Uterus (tissue), 2 donors: ENCODE results near the gene RAI1.

Source experiments
- POLR2A ChIP-seq, 2 donors: fragments of 450-650 bp; IDR thresholded peaks; one replicate each; pipeline ENCODE4 v1.6.1; 2016; ENCODE audit warnings: antibody characterized with exemption in 2 of 2, mild to moderate bottlenecking in 1 of 2, moderate library complexity in 1 of 2
- TF ChIP-seq, protein P1 (sequence below), 4 experiments: fragments of 200-600 bp in 2 of 4; fragments of 450-650 bp in 2 of 4; sonication (generic) in 2 of 4; IDR thresholded peaks; one replicate each; pipeline ENCODE4 v1.5.1; 2016 to 2019; ENCODE audit warnings: antibody characterized with exemption in 4 of 4, mild to moderate bottlenecking in 2 of 4, moderate library complexity in 1 of 4

DNA sequence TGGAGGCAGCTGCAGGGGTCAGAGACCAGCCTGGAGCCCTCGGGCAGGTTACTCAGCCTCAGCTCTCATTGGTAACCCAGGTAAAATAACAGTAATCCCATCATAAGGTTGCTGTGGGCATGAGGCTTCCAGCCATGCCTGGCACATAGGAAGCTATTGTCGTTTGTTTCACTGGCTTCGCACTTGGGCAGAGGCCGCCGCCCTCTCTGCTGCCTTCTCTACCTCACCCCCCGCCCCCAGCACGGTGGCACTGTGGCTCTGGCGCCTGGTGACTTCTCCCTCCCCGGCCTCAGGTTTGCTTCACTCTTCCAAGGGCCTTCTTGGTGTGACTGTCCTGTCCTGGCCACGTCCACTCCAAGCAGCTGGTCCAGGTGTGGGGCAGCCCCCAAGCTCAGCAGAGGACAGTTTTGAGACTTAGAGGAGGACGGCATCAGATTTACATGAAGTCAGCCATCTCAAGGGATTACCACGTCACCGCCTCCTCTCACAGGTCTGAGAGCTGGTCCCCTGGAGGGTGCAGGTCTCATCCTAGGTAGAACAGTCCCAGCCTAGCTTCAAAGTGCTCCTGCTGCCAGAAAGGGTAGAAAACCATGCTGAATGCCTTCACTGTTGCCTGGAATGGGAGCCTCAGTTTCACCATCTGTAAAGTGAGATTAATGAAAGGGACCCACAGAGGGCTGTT is 120.7 kb downstream of the RAI1 start:
- TF ChIP-seq, protein P1, sequence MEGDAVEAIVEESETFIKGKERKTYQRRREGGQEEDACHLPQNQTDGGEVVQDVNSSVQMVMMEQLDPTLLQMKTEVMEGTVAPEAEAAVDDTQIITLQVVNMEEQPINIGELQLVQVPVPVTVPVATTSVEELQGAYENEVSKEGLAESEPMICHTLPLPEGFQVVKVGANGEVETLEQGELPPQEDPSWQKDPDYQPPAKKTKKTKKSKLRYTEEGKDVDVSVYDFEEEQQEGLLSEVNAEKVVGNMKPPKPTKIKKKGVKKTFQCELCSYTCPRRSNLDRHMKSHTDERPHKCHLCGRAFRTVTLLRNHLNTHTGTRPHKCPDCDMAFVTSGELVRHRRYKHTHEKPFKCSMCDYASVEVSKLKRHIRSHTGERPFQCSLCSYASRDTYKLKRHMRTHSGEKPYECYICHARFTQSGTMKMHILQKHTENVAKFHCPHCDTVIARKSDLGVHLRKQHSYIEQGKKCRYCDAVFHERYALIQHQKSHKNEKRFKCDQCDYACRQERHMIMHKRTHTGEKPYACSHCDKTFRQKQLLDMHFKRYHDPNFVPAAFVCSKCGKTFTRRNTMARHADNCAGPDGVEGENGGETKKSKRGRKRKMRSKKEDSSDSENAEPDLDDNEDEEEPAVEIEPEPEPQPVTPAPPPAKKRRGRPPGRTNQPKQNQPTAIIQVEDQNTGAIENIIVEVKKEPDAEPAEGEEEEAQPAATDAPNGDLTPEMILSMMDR (IDR thresholded peaks at IDR 0.05): no peak
- TF ChIP-seq POLR2A (IDR thresholded peaks at IDR 0.05): no peak
